Measurements from ENCODE around the gene MROH7.

DNA sequence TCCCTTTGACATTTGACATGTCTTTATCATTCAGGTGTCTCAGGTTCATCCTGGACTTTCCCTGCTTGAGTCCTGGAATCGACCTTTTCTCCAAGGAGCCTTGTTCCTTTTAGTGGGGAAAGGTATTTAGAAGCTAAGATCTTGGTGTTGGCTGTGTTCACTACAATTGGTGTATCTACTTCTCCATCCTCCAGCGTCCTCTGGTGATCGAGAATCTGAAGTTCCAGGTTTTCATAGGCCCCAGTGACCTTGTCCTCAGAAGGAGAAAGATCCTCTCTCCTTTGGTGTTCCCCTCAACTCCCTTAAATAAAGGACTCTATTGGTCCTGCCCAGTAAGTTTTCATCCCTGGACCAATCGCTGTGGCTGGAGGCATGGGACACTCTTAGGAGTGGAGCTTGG is 22.1 kb downstream of the MROH7 start:
- TF ChIP-seq ZBTB43 (CRISPR knock-in tag; conservative IDR thresholded peaks at IDR 0.05) (no peak), ZBTB7A (CRISPR knock-in tag; IDR thresholded peaks at IDR 0.05) (no peak), MIER3 (CRISPR knock-in tag; IDR thresholded peaks at IDR 0.05; ENCODE audit: borderline replicate concordance) (no peak), PRDM15 (CRISPR knock-in tag; IDR thresholded peaks at IDR 0.05) (no peak), ARNT (IDR thresholded peaks at IDR 0.05) (no peak), KMT2B (CRISPR knock-in tag; IDR thresholded peaks at IDR 0.05) (no peak), KDM1A (CRISPR knock-in tag; IDR thresholded peaks at IDR 0.05) (no peak)

Measured in HepG2 (cell line).